ENCODE measurements around the gene ITGB7. TPM values are rescaled to one million over a fixed set of nuclear protein-coding genes. Genes with fewer than 3 reads are reported as not detected.
A peak's percentile ranks its signal among the peaks of the same experiment; 100 is the strongest.

ITGB7 gene
- total and polyA plus RNA-seq, 9 of the 15 experiments (the other 6 are each of a cell fraction or from before 2014, with no cell fraction given), result 0.06 to 2.0 (median 0.67) TPM

DNA sequence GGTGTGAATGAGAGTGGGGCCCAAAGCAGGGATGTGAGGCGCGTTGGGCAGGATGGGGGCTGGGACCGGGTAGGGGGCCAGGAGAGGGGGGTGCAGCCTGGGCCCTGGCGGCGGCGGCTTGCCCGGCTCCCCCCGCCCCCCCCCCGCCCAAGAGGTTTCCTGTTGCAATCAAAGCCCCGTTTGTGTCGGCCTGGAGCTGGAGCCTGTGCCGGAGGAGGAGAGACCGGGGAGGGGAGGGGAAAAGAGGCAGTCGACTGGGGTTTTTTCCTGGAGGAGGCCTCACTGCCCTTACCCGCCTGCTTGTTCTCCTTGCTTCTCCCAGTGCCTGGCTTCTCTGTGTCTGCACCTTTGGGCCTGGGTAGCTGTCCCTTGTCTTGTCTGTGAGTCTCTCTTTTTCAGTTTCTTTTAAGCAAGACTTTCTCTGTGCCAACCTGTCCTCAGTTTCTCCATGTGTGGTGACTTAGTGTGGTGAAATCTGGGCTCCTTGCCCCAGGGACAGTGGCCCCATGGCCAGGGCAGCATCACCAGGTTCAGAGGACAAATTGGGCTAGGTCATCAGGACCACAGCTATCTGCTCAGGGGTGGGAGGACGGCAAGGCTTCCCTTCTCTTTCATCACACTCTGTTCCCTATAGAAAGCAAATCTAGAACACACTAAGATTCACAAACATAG is 16.5 kb upstream of the ITGB7 start:
- no peak for ATAC-seq
- POLR2A ChIA-PET, result interaction anchor here (1.0 kb wide), 2 partner anchors 44 to 46 kb away, joined by 3 to 4 read pairs; no protein-coding TSS in a partner anchor
- DNase-seq (ENCODE audit: extremely low read depth in 1 of 4, low spot score in 3 of 4), result peak in 2 of 4 experiments; percentile 42 to 54
- CTCF ChIA-PET (ENCODE audit: low intra/inter-chr PET ratio), result no interaction called here
- Histone ChIP-seq H3K9ac (ENCODE audit: insufficient read depth in 1 of 2, low read depth in 2 of 2, low read length in 2 of 2) (peak overlapping the region in 1 of 2 experiments; percentile 81; a peak in 2 of 4 replicates), H3K4me2 (ENCODE audit: insufficient read depth, low read length) (no peak overlapping the region), H3K27ac (ENCODE audit: extremely low read depth, low read depth, low read length) (no peak overlapping the region), H3K4me1 (replicated peaks in 1 of 2; ENCODE audit: control insufficient read depth in 2 of 2, insufficient read depth in 2 of 2, low read length in 2 of 2) (peaks cover 39 to 66% of the 10 kb centered on the region in 2 experiments), H3K9me1 (ENCODE audit: control insufficient read depth, insufficient read depth, low read length) (no peaks in the 10 kb centered on the region), H3K9me3 (replicated peaks; ENCODE audit: control insufficient read depth, insufficient read depth, low read depth, low read length) (no peaks in the 10 kb centered on the region), H3K36me3 (ENCODE audit: control insufficient read depth, insufficient read depth, low read length) (no peaks in the 10 kb centered on the region), H2AFZ (ENCODE audit: low read depth, low read length) (peak overlapping the region; percentile 34), H4K20me1 (replicated peaks; ENCODE audit: control insufficient read depth, insufficient read depth, low read length) (no peaks in the 10 kb centered on the region), H3K79me2 (ENCODE audit: control insufficient read depth, insufficient read depth, low read length) (peaks cover 11% of the 10 kb centered on the region), H3K27me3 (ENCODE audit: control insufficient read depth in 2 of 2, insufficient read depth in 2 of 2, low read length in 2 of 2) (no peaks in the 10 kb centered on the region), H3K4me3 (no peak overlapping the region)
- intact Hi-C loops (cut with micrococcal nuclease), result no loop called here
- in situ Hi-C loops (cut with MboI), result no loop called here
- no peak for FAIRE-seq
- 21% methylated on average over 2 of the region's 16 CpGs for WGBS (ENCODE audit: insufficient coverage, low coverage, missing lambda C conversion rate)
- no peak for TF ChIP-seq NR2C1 (IDR thresholded peaks at IDR 0.05)
- TF ChIP-seq NR2C1 (tag; IDR thresholded peaks at IDR 0.05), result no peak
- TF ChIP-seq, protein P1, sequence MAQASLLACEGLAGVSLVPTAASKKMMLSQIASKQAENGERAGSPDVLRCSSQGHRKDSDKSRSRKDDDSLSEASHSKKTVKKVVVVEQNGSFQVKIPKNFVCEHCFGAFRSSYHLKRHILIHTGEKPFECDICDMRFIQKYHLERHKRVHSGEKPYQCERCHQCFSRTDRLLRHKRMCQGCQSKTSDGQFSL (CRISPR knock-in tag; IDR thresholded peaks at IDR 0.05), result peak; percentile 53; the same call in 1 of the 2 replicates
- TF ChIP-seq, protein P1 (tag; IDR thresholded peaks at IDR 0.05), result peak in 1 of 2 experiments; percentile 53; a peak in 1 of 4 replicates
- TF ChIP-seq ZNF766 (CRISPR knock-in tag; conservative IDR thresholded peaks at IDR 0.05), result peak; percentile 59; the same call in 1 of the 2 replicates
- peak; percentile 66; the same call in 1 of the 2 replicates for TF ChIP-seq VEZF1 (CRISPR knock-in tag; IDR thresholded peaks at IDR 0.05)
- no peak for TF ChIP-seq ZFPM2 (CRISPR knock-in tag; IDR thresholded peaks at IDR 0.05)
- TF ChIP-seq POLR2AphosphoS5 (IDR thresholded peaks at IDR 0.05; ENCODE audit: control insufficient read depth, insufficient read depth, low read depth, low read length), result no peak
- TF ChIP-seq ZNF174 (CRISPR knock-in tag; IDR thresholded peaks at IDR 0.05), result no peak
- no peak for TF ChIP-seq MYC (IDR thresholded peaks at IDR 0.05; ENCODE audit: low read depth, low read length)
- no peak for TF ChIP-seq MYC (CRISPR knock-in tag; IDR thresholded peaks at IDR 0.05; ENCODE audit: borderline replicate concordance, low read depth)
- TF ChIP-seq TEAD2 (tag; IDR thresholded peaks at IDR 0.05), result no peak
- no peak for TF ChIP-seq ZNF316 (IDR thresholded peaks at IDR 0.05)
- no peak for TF ChIP-seq ZNF184 (CRISPR knock-in tag; IDR thresholded peaks at IDR 0.05)
- TF ChIP-seq ZNF780A (CRISPR knock-in tag; IDR thresholded peaks at IDR 0.05), result no peak
- peak; percentile 38; the same call in 1 of the 2 replicates for TF ChIP-seq ZBTB7A (IDR thresholded peaks at IDR 0.05; ENCODE audit: borderline replicate concordance, control insufficient read depth, low read depth, low read length)
- BruUV-seq (replicated peaks), result no TSS peak
